ENCODE measurements around the gene UTP11.
"Not testable (repeated sequence)": the region's sequence is repeated elsewhere in the genome, so short reads cannot be mapped to it uniquely, and the experiment has no call there.

UTP11 gene, protein sequence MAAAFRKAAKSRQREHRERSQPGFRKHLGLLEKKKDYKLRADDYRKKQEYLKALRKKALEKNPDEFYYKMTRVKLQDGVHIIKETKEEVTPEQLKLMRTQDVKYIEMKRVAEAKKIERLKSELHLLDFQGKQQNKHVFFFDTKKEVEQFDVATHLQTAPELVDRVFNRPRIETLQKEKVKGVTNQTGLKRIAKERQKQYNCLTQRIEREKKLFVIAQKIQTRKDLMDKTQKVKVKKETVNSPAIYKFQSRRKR

DNA sequence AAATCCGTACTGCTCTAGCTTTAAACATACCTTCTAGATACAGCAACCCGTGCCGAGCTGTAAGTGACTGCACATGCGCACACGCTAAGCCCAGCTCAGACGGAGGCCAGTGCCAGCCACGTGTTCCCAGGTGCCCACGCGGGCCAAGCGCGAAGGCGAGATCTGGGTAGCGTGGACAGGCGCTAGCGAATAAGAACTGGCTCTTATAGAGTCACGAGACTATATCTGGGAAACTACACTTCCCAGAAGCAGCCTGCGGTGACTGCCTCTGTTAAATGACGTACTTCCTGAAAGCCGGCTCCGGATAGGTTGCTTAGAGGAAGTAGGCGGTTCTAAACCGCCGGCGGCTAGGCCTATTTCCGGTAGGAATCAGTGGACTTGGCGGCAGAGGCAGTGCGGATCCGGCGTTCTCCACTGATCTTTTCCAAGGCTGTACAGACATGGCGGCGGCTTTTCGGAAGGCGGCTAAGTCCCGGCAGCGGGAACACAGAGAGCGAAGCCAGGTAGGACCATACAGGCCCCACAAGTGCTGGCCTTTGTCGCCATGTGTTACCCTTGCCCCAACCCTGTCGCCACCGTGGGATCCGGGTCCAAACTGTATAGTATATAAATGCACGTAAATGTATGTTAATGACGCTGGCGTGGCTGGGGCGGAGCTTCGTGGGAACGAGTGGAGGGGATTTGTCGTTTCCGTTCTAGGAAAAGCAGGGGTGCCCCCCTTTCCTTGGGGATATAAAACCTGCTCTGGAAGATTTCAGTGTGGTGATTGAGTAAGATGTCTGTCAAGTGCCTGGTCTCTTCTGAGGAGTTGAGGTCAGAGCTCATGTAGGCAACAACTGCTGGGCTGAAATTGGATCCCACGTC is at the start of gene UTP11:
Gene UTP11, plus strand, starts transcription at position 372 of the 864 bp plus-strand sequence. Its CDS starts 69 bp downstream, at position 441.
- POLR2A ChIA-PET = interaction anchor here (1.3 to 1.6 kb wide), 2 partner anchors 12 to 15 kb away, joined by 6 to 7 read pairs; no protein-coding TSS in a partner anchor
- CTCF ChIA-PET = interaction anchor here (0.7 to 6.7 kb wide), 8 partner anchors 9 to 823 kb away, joined by 3 to 30 read pairs (median 4); no protein-coding TSS in a partner anchor
- TF ChIP-seq, protein P1, sequence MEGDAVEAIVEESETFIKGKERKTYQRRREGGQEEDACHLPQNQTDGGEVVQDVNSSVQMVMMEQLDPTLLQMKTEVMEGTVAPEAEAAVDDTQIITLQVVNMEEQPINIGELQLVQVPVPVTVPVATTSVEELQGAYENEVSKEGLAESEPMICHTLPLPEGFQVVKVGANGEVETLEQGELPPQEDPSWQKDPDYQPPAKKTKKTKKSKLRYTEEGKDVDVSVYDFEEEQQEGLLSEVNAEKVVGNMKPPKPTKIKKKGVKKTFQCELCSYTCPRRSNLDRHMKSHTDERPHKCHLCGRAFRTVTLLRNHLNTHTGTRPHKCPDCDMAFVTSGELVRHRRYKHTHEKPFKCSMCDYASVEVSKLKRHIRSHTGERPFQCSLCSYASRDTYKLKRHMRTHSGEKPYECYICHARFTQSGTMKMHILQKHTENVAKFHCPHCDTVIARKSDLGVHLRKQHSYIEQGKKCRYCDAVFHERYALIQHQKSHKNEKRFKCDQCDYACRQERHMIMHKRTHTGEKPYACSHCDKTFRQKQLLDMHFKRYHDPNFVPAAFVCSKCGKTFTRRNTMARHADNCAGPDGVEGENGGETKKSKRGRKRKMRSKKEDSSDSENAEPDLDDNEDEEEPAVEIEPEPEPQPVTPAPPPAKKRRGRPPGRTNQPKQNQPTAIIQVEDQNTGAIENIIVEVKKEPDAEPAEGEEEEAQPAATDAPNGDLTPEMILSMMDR (IDR thresholded peaks at IDR 0.05; ENCODE audit: control extremely low read depth, extremely low read depth, low read depth, missing control alignments) = no peak
- DNase-seq (ENCODE audit: extremely low spot score) = peak; percentile 95

DNA sequence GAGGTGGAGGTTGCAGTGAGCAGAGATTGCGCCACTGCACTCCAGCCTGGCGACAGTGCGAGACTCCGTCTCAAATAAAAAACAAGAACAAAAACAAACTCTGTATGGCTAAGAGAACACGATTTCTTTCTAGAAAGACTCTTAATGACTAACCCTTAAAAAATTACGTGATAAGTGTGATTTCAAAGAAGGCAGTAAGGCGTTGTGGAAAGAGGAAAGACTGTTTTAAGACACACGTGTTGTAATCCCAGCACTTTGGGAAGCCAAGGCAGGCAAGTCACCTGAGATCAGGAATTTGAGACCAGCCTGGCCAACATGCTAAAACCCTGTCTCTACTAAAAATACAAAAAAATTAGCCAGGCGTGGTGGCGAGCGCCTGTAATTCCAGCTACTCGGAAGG is 48.4 kb upstream of the UTP11 start:
- CTCF ChIA-PET = interaction anchor here (0.9 to 1.5 kb wide), 3 partner anchors 15 to 75 kb away, joined by 3 to 4 read pairs (median 3); no protein-coding TSS in a partner anchor
- POLR2A ChIA-PET; DNase-seq (ENCODE audit: extremely low spot score): not testable (repeated sequence)

DNA sequence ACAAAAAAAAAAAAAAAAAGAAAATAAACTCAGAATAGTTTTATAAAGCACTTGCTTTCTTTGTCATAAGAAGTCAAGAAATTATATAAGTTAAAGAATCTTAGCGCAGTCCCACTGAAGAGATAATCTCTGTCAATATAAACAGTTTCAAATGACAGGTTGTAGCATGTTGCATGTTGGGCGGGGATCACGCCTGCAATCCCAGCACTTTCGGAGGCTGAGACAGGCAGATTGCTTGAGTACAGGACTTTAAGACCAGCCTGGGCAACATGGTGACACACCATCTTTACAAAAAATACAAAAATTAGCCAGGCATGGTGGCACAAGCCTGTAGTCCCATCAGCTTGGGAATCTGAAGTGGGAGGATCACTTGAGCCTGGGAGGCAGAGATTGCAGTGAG is 47.2 kb upstream of the UTP11 start:
- ChIA-PET CTCF (interaction anchor here (1.1 kb wide), 1 partner anchor 7 kb away, joined by 3 read pairs; no protein-coding TSS in a partner anchor), POLR2A (no interaction called here)
- no peak for DNase-seq (ENCODE audit: extremely low spot score)
- TF ChIP-seq, protein P1 (IDR thresholded peaks at IDR 0.05; ENCODE audit: control extremely low read depth, extremely low read depth, low read depth, missing control alignments) = no peak

DNA sequence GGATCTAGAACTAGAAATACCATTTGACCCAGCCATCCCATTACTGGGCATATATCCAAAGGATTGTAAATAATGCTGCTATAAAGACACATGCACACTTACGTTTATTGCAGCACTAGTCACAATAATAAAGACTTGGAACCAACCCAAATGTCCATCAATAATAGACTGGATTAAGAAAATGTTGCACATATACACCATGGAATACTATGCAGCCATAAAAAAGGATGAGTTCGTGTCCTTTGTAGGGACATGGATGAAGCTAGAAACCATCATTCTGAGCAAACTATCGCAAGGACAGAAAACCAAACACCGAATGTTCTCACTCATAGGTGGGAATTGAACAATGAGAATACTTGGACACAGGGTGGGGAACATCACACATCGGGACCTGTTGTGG is 38.9 kb upstream of the UTP11 start:
- CTCF ChIA-PET; POLR2A ChIA-PET; DNase-seq (ENCODE audit: extremely low spot score): not testable (repeated sequence)

DNA sequence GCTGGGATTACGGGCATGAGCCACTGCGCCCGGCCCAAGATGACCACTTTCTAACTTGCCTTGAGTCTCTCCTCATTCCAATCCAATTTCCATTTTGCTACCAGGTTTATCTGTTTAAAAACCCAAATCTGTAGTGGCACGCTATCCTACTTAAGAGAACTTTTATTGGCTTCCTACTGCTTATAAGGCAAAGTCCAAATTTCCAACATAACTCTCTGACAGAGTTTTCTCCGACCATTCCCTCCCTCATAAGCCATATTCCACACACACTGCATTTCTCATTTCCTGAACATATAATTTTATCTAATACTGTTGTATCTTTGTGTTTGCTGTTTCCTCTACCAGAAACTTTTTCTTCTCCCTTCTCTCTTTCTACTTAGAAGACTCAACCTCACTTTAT is 38.0 kb upstream of the UTP11 start:
- CTCF ChIA-PET = interaction anchor here (1.4 kb wide), 1 partner anchor 83 kb away, joined by 5 read pairs; no protein-coding TSS in a partner anchor
- no peak for DNase-seq (ENCODE audit: extremely low spot score)
- TF ChIP-seq, protein P1 (IDR thresholded peaks at IDR 0.05; ENCODE audit: control extremely low read depth, extremely low read depth, low read depth, missing control alignments) = no peak
- POLR2A ChIA-PET = no interaction called here

DNA sequence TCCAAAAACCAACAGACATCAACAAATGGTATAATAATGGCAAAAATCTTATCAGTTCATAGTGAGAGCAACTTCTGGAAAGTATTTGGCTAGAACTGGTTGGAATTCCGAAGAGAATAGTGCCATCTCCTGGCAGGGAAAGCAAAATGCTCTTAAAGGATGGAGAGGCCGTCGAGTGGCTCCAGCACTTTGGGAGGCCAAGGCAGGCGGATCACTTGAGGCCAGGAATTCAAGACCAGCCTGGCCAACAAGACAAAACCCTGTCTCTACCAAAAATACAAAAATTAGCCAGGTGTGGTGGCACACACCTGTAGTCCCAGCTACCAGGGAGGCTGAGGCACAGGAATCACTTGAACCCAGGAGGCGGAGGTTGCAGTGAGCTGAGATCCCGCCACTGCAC is 37.5 kb upstream of the UTP11 start:
- TF ChIP-seq, protein P1 (IDR thresholded peaks at IDR 0.05; ENCODE audit: control extremely low read depth, extremely low read depth, low read depth, missing control alignments) = peak; percentile 39
- DNase-seq (ENCODE audit: extremely low spot score); POLR2A ChIA-PET: not testable (repeated sequence)
- CTCF ChIA-PET = interaction anchor here (0.9 to 1.9 kb wide), 4 partner anchors 13 to 116 kb away, joined by 3 to 10 read pairs (median 5); partner anchors contain the start of genes MTF1 and SF3A3

DNA sequence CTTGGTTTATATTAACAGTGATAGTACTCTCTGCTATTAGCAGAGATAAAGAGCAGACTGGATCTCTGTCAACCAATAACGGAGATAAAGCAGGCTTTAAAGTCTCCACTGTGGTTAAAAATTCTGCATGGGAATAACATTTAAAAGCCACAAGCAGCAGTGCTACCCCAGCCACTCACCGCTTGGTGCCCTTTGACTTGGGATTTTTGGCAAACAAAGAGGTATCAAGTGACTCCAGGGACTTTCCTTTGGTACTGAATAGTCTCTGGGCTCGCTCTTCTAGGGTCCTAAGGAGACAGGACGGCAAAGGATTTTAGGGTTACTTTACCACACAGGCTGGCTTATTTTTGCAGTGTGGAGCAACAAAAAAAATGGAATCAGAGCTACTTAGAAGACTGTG is 34.0 kb upstream of the UTP11 start:
- ChIA-PET POLR2A (no interaction called here), CTCF (interaction anchor here (0.7 to 3.5 kb wide), 4 partner anchors 9 to 84 kb away, joined by 3 to 11 read pairs (median 5); no protein-coding TSS in a partner anchor)
- no peak for DNase-seq (ENCODE audit: extremely low spot score)
- TF ChIP-seq, protein P1 (IDR thresholded peaks at IDR 0.05; ENCODE audit: control extremely low read depth, extremely low read depth, low read depth, missing control alignments) = no peak
